Measurements from ENCODE around the gene ZNF726. TPM values are rescaled to one million over a fixed set of nuclear protein-coding genes. Genes with fewer than 3 reads are reported as not detected.
"Not testable (repeated sequence)": the region's sequence is repeated elsewhere in the genome, so short reads cannot be mapped to it uniquely, and the experiment has no call there.

Gene ZNF726
- total RNA-seq, 2 donors from 2014 or later = 9.2 to 14.9 TPM

GRCh38 chr19:23906835-23907234 is 7.9 kb upstream of the ZNF726 start:
- Mint-ChIP-seq H3K9me3 (peaks cover 8% of the 10 kb centered on the region), H3K4me3 (no peak overlapping the region), H3K36me3 (no peaks in the 10 kb centered on the region), H3K27me3 (peaks cover 2 to 6% of the 10 kb centered on the region in 2 donors), H3K27ac (no peak overlapping the region), H3K4me1 (ENCODE audit: low read depth in 2 of 2) (no peaks in the 10 kb centered on the region)
- ATAC-seq (no peak), DNase-seq (ENCODE audit: low spot score) (no peak)

GRCh38 chr19:23908165-23908564 is 6.5 kb upstream of the ZNF726 start:
- Mint-ChIP-seq H3K36me3 (no peaks in the 10 kb centered on the region), H3K4me3 (no peak overlapping the region), H3K9me3 (peaks cover 8% of the 10 kb centered on the region), H3K27ac (no peak overlapping the region), H3K4me1 (ENCODE audit: low read depth in 2 of 2) (no peaks in the 10 kb centered on the region), H3K27me3 (peaks cover 2 to 6% of the 10 kb centered on the region in 2 donors)
- no peak for DNase-seq (ENCODE audit: low spot score)
- ATAC-seq = no peak

- no peak overlapping the region for H3K27ac Mint-ChIP-seq
- no peak for ATAC-seq
- no peaks in the 10 kb centered on the region for H3K4me1 Mint-ChIP-seq (ENCODE audit: low read depth in 2 of 2)
- H3K36me3 Mint-ChIP-seq = peaks cover 6% of the 10 kb centered on the region
- H3K4me3 Mint-ChIP-seq = no peak overlapping the region
- DNase-seq (ENCODE audit: low spot score) = no peak
- peaks cover 0 to 6% of the 10 kb centered on the region in 2 donors for H3K27me3 Mint-ChIP-seq
- H3K9me3 Mint-ChIP-seq = peaks cover 8% of the 10 kb centered on the region
Observed at GRCh38 chr19:23909222-23909621, 5.5 kb upstream of the ZNF726 start.

GRCh38 chr19:23913931-23914330 is 755 bp upstream of the ZNF726 start:
- H3K27me3 Mint-ChIP-seq = peaks cover 0 to 6% of the 10 kb centered on the region in 2 donors
- no peak for DNase-seq (ENCODE audit: low spot score)
- H3K9me3 Mint-ChIP-seq = no peaks in the 10 kb centered on the region
- peak overlapping the region; percentile 78 to 84 for H3K27ac Mint-ChIP-seq
- H3K4me3 Mint-ChIP-seq = peak overlapping the region; percentile 89
- H3K36me3 Mint-ChIP-seq = peaks cover 14% of the 10 kb centered on the region
- H3K4me1 Mint-ChIP-seq (ENCODE audit: low read depth in 2 of 2) = peaks cover 0 to 4% of the 10 kb centered on the region in 2 donors
- ATAC-seq = no peak

GRCh38 chr19:23916991-23917390 is 2.3 kb downstream of the ZNF726 start:
- DNase-seq (ENCODE audit: low spot score) (no peak), ATAC-seq (no peak)
- H3K4me3 Mint-ChIP-seq = no peak overlapping the region
- no peaks in the 10 kb centered on the region for H3K27me3 Mint-ChIP-seq
- H3K36me3 Mint-ChIP-seq = peaks cover 29% of the 10 kb centered on the region
- H3K27ac Mint-ChIP-seq = no peak overlapping the region
- H3K4me1 Mint-ChIP-seq (ENCODE audit: low read depth in 2 of 2) = peaks cover 0 to 4% of the 10 kb centered on the region in 2 donors
- H3K9me3 Mint-ChIP-seq = no peaks in the 10 kb centered on the region

GRCh38 chr19:23917856-23918255 is 3.2 kb downstream of the ZNF726 start:
- Mint-ChIP-seq H3K36me3 (peaks cover 32% of the 10 kb centered on the region), H3K4me3 (no peak overlapping the region)
- no peak for ATAC-seq

GRCh38 chr19:23925285-23925684 is 10.6 kb downstream of the ZNF726 start:
- Mint-ChIP-seq H3K27me3 (no peaks in the 10 kb centered on the region), H3K4me3 (no peak overlapping the region), H3K9me3 (peaks cover 3% of the 10 kb centered on the region), H3K36me3 (peaks cover 37% of the 10 kb centered on the region), H3K4me1 (ENCODE audit: low read depth in 2 of 2) (no peaks in the 10 kb centered on the region), H3K27ac (no peak overlapping the region)
- ATAC-seq (no peak), DNase-seq (ENCODE audit: low spot score) (no peak)

More at GRCh38 chr19:23917856-23918255, 3.2 kb downstream of the ZNF726 start:
- H3K9me3 Mint-ChIP-seq = no peaks in the 10 kb centered on the region
- H3K4me1 Mint-ChIP-seq (ENCODE audit: low read depth in 2 of 2) = peaks cover 0 to 4% of the 10 kb centered on the region in 2 donors
- H3K27ac Mint-ChIP-seq = no peak overlapping the region
- H3K27me3 Mint-ChIP-seq = no peaks in the 10 kb centered on the region
- no peak for DNase-seq (ENCODE audit: low spot score)

GRCh38 chr19:23932878-23933277 is 18.2 kb downstream of the ZNF726 start:
- peaks cover 60% of the 10 kb centered on the region for H3K36me3 Mint-ChIP-seq
- no peaks in the 10 kb centered on the region for H3K27me3 Mint-ChIP-seq
- H3K9me3 Mint-ChIP-seq = peaks cover 19% of the 10 kb centered on the region
- H3K4me1 Mint-ChIP-seq (ENCODE audit: low read depth in 2 of 2) = no peaks in the 10 kb centered on the region
- ATAC-seq (no peak), DNase-seq (ENCODE audit: low spot score) (no peak)
- H3K27ac Mint-ChIP-seq = no peak overlapping the region
- H3K4me3 Mint-ChIP-seq = no peak overlapping the region

GRCh38 chr19:23937031-23937430 is 22.3 kb downstream of the ZNF726 start:
- peaks cover 39% of the 10 kb centered on the region for H3K9me3 Mint-ChIP-seq

GRCh38 chr19:23943411-23943810 is 28.7 kb downstream of the ZNF726 start:
- Mint-ChIP-seq H3K27me3 (no peaks in the 10 kb centered on the region), H3K4me1 (ENCODE audit: low read depth in 2 of 2) (peaks cover 11 to 12% of the 10 kb centered on the region in 2 donors), H3K36me3 (peaks cover 60% of the 10 kb centered on the region), H3K27ac (no peak overlapping the region), H3K4me3 (no peak overlapping the region), H3K9me3 (peaks cover 31% of the 10 kb centered on the region)
- DNase-seq (ENCODE audit: low spot score) (no peak), ATAC-seq (no peak)

More at GRCh38 chr19:23937031-23937430, 22.3 kb downstream of the ZNF726 start:
- H3K4me3 Mint-ChIP-seq; H3K27ac Mint-ChIP-seq; ATAC-seq; DNase-seq (ENCODE audit: low spot score); H3K4me1 Mint-ChIP-seq (ENCODE audit: low read depth in 2 of 2); H3K27me3 Mint-ChIP-seq: not testable (repeated sequence)
- peaks cover 57% of the 10 kb centered on the region for H3K36me3 Mint-ChIP-seq

GRCh38 chr19:23946569-23946968 is 31.9 kb downstream of the ZNF726 start:
- Mint-ChIP-seq H3K36me3 (peaks cover 41% of the 10 kb centered on the region), H3K27ac (peak overlapping the region in 1 of 2 donors; percentile 72), H3K4me1 (ENCODE audit: low read depth in 2 of 2) (peaks cover 11 to 12% of the 10 kb centered on the region in 2 donors), H3K4me3 (peak overlapping the region; percentile 13), H3K27me3 (no peaks in the 10 kb centered on the region), H3K9me3 (peaks cover 15% of the 10 kb centered on the region)
- no peak for DNase-seq (ENCODE audit: low spot score)
- peak; percentile 49 to 61 for ATAC-seq

GRCh38 chr19:23949611-23950010 is 34.9 kb downstream of the ZNF726 start:
- DNase-seq (ENCODE audit: low spot score) (no peak), ATAC-seq (no peak)
- Mint-ChIP-seq H3K27me3 (no peaks in the 10 kb centered on the region), H3K27ac (no peak overlapping the region), H3K9me3 (peaks cover 7% of the 10 kb centered on the region), H3K36me3 (peaks cover 25% of the 10 kb centered on the region), H3K4me3 (no peak overlapping the region), H3K4me1 (ENCODE audit: low read depth in 2 of 2) (peaks cover 11 to 12% of the 10 kb centered on the region in 2 donors)

GRCh38 chr19:23956051-23956450 is 41.4 kb downstream of the ZNF726 start:
- Mint-ChIP-seq H3K9me3 (no peaks in the 10 kb centered on the region), H3K27ac (no peak overlapping the region)

GRCh38 chr19:23957660-23958281 is 43.1 kb downstream of the ZNF726 start:
- H3K4me3 Mint-ChIP-seq = no peak overlapping the region
- no peaks in the 10 kb centered on the region for H3K4me1 Mint-ChIP-seq (ENCODE audit: low read depth in 2 of 2)
- H3K9me3 Mint-ChIP-seq = peaks cover 8% of the 10 kb centered on the region
- H3K27ac Mint-ChIP-seq = no peak overlapping the region
- H3K36me3 Mint-ChIP-seq = no peaks in the 10 kb centered on the region
- no peak for DNase-seq (ENCODE audit: low spot score)
- H3K27me3 Mint-ChIP-seq = no peaks in the 10 kb centered on the region
- ATAC-seq = no peak

More at GRCh38 chr19:23956051-23956450, 41.4 kb downstream of the ZNF726 start:
- ATAC-seq (no peak), DNase-seq (ENCODE audit: low spot score) (no peak)
- Mint-ChIP-seq H3K4me1 (ENCODE audit: low read depth in 2 of 2) (no peaks in the 10 kb centered on the region), H3K27me3 (no peaks in the 10 kb centered on the region), H3K4me3 (no peak overlapping the region), H3K36me3 (no peaks in the 10 kb centered on the region)

- not testable (repeated sequence) for H3K36me3 Mint-ChIP-seq; H3K27ac Mint-ChIP-seq; DNase-seq (ENCODE audit: low spot score); ATAC-seq; H3K27me3 Mint-ChIP-seq; H3K4me1 Mint-ChIP-seq (ENCODE audit: low read depth in 2 of 2); H3K4me3 Mint-ChIP-seq
- H3K9me3 Mint-ChIP-seq = peaks cover 16% of the 10 kb centered on the region
Observed at GRCh38 chr19:23963396-23963795, 48.7 kb downstream of the ZNF726 start.
